Panc1 (cell line): ENCODE measurements around the gene PIK3R1. TPM values are rescaled to one million over a fixed set of nuclear protein-coding genes. Genes with fewer than 3 reads are reported as not detected.

Experiments
- ATAC-seq: fragments of 200-7000 bp; cut with Tn5 transposase; 2 replicates; pipeline ENCODE4 v1.9.1; 2020; ENCODE audit warnings: mild to moderate bottlenecking, moderate library complexity
- BruUV-seq: library from RNA; stranded (reverse); fragments of 400-500 nt; replicated peaks from 2 replicates; lab custom pipeline; 2021; lab: Mats Ljungman, UMichigan
- CTCF ChIA-PET: fragments of 300-600 bp; sonication (Branson Sonifier 250); formaldehyde crosslinking; loops from one replicate; lab custom pipeline; 2022; ENCODE audit warnings: antibody characterized with exemption; lab: Charles Lee
- POLR2A ChIA-PET: fragments of 300-600 bp; sonication (Branson Sonifier 250); formaldehyde crosslinking; loops from one replicate; lab custom pipeline; 2022; ENCODE audit warnings: antibody characterized with exemption; lab: Charles Lee
- DNase-seq: peaks from one replicate; pipeline ENCODE4 v3.0.0-alpha.2; 2010; ENCODE audit warnings: low read depth, low spot score
- H3K27ac ChIP-seq: 2 replicates; pipeline ENCODE4 v1.5.1; 2011; ENCODE audit warnings: mild to moderate bottlenecking, low read length, inconsistent platforms
- H3K27me3 ChIP-seq: fragments of 200-500 bp; sonication (Bioruptor generic); 2 replicates; pipeline ENCODE4 v1.6.0; 2014; ENCODE audit warnings: low read length, inconsistent platforms; ENCODE audit not compliant: control insufficient read depth, insufficient read depth
- H3K36me3 ChIP-seq: fragments of 200-500 bp; sonication (Bioruptor generic); 2 replicates; pipeline ENCODE4 v1.5.1; 2014; ENCODE audit warnings: inconsistent platforms, mild to moderate bottlenecking, low read length, moderate library complexity; ENCODE audit not compliant: control insufficient read depth, insufficient read depth
- H3K4me1 ChIP-seq: 2 replicates; pipeline ENCODE4 v1.5.1; 2011; ENCODE audit warnings: inconsistent platforms, mild to moderate bottlenecking, low read length, moderate library complexity; ENCODE audit not compliant: control insufficient read depth, insufficient read depth
- H3K4me3 ChIP-seq, 2 experiments: 2 replicates each; pipeline ENCODE4 v1.5.1; 2011 to 2012; ENCODE audit warnings: low read depth in 2 of 2, low read length in 2 of 2, mild to moderate bottlenecking in 2 of 2, inconsistent platforms in 1 of 2, moderate library complexity in 1 of 2
- H3K9me3 ChIP-seq: fragments of 200-500 bp; sonication (Bioruptor generic); 2 replicates; pipeline ENCODE4 v1.5.1; 2014; ENCODE audit warnings: low read depth, mild to moderate bottlenecking, inconsistent platforms, low read length, moderate library complexity; ENCODE audit not compliant: control insufficient read depth, insufficient read depth
- POLR2AphosphoS5 ChIP-seq: IDR thresholded peaks from 2 replicates; pipeline ENCODE4 v1.6.1; 2012; ENCODE audit warnings: mild to moderate bottlenecking, low read depth, low read length, moderate library complexity
- SIN3A ChIP-seq: IDR thresholded peaks from 2 replicates; pipeline ENCODE4 v1.6.1; 2012; ENCODE audit warnings: low read depth, mild to moderate bottlenecking, low read length, moderate library complexity, borderline replicate concordance; ENCODE audit not compliant: insufficient read depth
- TCF7L2 ChIP-seq: IDR thresholded peaks from 2 replicates; pipeline ENCODE4 v1.6.1; 2011; ENCODE audit warnings: mild to moderate bottlenecking, low read depth, low read length, inconsistent platforms
- in situ Hi-C: cut with HindIII; loops from 2 replicates; pipeline ENCODE4 v1.10.0; 2016; ENCODE audit warnings: low sequenced_read_pairs, low pct_unique_long_range_greater_than_20kb
- intact Hi-C: fragments of 100-400 bp; cut with micrococcal nuclease; formaldehyde crosslinking; loops from one replicate; pipeline ENCODE4 v1.10.0; 2022; ENCODE audit not compliant: unreplicated experiment
- total RNA-seq: library from RNA; stranded (reverse); gene quantifications from one replicate; pipeline ENCODE4 v1.2.1, GENCODE V29; 2021; ENCODE audit not compliant: unreplicated experiment
- TF ChIP-seq, protein P1 (sequence below): fragments of 450-650 bp; IDR thresholded peaks from 2 replicates; pipeline ENCODE4 v1.5.1; 2017; ENCODE audit warnings: mild to moderate bottlenecking
- TF ChIP-seq, protein P2 (sequence below), 2 experiments: IDR thresholded peaks; 2 replicates each; pipeline ENCODE4 v1.6.1; 2011 to 2012; ENCODE audit warnings: low read depth in 2 of 2, control low read depth in 1 of 2, low read length in 1 of 2, mild to moderate bottlenecking in 1 of 2, moderate library complexity in 1 of 2; ENCODE audit not compliant: insufficient read depth in 1 of 2

The PIK3R1 gene
- total RNA-seq, 1 experiment from 2014 or later: 23.4 TPM

DNA sequence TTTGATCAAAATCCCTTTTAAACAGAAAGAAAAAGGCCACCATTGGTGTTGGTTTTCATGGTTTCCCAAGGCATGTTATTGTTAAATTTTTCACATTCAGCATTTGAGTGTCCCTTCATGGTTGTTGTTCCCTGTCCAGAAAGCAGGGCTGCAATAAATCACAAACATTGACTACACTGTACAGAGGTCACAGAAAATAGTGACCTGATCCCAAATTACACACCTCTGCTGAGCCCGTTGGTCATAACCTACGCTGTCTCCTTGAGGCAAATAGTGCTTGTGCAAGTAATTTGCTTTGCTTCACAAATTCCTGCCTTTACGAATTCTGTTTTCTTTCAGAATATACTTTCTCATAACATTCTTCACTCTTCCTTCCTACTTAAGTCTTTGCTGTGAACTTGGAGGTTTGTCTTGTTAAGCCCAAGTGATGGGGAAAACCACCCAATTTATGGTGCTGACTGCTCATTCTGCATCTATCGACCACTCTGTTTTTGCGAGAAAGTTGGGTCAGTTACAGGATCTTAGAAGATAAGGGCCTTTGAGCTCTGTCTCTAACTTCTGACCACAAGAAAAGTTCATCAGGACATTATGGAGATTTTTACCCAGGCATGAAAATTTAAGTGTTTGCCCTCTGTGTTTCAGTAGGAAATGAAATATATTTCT, 16.0 kb downstream of the PIK3R1 start:
- no peak overlapping the region for H3K27ac ChIP-seq
- H3K4me3 ChIP-seq: no peak overlapping the region
- H3K4me1 ChIP-seq: peaks cover 1% of the 10 kb centered on the region; the same call in 1 of the 2 replicates
- TF ChIP-seq, protein P1, sequence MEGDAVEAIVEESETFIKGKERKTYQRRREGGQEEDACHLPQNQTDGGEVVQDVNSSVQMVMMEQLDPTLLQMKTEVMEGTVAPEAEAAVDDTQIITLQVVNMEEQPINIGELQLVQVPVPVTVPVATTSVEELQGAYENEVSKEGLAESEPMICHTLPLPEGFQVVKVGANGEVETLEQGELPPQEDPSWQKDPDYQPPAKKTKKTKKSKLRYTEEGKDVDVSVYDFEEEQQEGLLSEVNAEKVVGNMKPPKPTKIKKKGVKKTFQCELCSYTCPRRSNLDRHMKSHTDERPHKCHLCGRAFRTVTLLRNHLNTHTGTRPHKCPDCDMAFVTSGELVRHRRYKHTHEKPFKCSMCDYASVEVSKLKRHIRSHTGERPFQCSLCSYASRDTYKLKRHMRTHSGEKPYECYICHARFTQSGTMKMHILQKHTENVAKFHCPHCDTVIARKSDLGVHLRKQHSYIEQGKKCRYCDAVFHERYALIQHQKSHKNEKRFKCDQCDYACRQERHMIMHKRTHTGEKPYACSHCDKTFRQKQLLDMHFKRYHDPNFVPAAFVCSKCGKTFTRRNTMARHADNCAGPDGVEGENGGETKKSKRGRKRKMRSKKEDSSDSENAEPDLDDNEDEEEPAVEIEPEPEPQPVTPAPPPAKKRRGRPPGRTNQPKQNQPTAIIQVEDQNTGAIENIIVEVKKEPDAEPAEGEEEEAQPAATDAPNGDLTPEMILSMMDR: no peak
- TF ChIP-seq POLR2AphosphoS5 (no peak), TCF7L2 (no peak), SIN3A (no peak)
- TF ChIP-seq, protein P2, sequence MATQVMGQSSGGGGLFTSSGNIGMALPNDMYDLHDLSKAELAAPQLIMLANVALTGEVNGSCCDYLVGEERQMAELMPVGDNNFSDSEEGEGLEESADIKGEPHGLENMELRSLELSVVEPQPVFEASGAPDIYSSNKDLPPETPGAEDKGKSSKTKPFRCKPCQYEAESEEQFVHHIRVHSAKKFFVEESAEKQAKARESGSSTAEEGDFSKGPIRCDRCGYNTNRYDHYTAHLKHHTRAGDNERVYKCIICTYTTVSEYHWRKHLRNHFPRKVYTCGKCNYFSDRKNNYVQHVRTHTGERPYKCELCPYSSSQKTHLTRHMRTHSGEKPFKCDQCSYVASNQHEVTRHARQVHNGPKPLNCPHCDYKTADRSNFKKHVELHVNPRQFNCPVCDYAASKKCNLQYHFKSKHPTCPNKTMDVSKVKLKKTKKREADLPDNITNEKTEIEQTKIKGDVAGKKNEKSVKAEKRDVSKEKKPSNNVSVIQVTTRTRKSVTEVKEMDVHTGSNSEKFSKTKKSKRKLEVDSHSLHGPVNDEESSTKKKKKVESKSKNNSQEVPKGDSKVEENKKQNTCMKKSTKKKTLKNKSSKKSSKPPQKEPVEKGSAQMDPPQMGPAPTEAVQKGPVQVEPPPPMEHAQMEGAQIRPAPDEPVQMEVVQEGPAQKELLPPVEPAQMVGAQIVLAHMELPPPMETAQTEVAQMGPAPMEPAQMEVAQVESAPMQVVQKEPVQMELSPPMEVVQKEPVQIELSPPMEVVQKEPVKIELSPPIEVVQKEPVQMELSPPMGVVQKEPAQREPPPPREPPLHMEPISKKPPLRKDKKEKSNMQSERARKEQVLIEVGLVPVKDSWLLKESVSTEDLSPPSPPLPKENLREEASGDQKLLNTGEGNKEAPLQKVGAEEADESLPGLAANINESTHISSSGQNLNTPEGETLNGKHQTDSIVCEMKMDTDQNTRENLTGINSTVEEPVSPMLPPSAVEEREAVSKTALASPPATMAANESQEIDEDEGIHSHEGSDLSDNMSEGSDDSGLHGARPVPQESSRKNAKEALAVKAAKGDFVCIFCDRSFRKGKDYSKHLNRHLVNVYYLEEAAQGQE (IDR thresholded peaks at IDR 0.05; ENCODE audit: insufficient read depth in 1 of 2, low read depth in 2 of 2, low read length in 1 of 2): no peak
- CTCF ChIA-PET: no interaction called here
- POLR2A ChIA-PET: no interaction called here
- in situ Hi-C loops: no loop called here
- no peaks in the 10 kb centered on the region for H3K27me3 ChIP-seq
- no peaks in the 10 kb centered on the region for H3K9me3 ChIP-seq
- no peak for DNase-seq
- BruUV-seq: no TSS peak
- intact Hi-C loops: no loop called here
- no peak for ATAC-seq
- H3K36me3 ChIP-seq: peaks cover 4% of the 10 kb centered on the region; the same call in 1 of the 2 replicates

- ATAC-seq (no peak), DNase-seq (no peak)
- H3K4me1 ChIP-seq: peaks cover 8% of the 10 kb centered on the region; the same call in 1 of the 2 replicates
- CTCF ChIA-PET: no interaction called here
- TF ChIP-seq, protein P1: no peak
- TF ChIP-seq POLR2AphosphoS5: no peak
- TF ChIP-seq, protein P2 (IDR thresholded peaks at IDR 0.05; ENCODE audit: insufficient read depth in 1 of 2, low read depth in 2 of 2, low read length in 1 of 2): no peak
- no peak for TF ChIP-seq SIN3A
- no peak for TF ChIP-seq TCF7L2
- H3K27ac ChIP-seq: no peak overlapping the region
- no peaks in the 10 kb centered on the region for H3K9me3 ChIP-seq
- BruUV-seq: no TSS peak
- in situ Hi-C loops: no loop called here
- POLR2A ChIA-PET: no interaction called here
- no peak overlapping the region for H3K4me3 ChIP-seq
- intact Hi-C loops: no loop called here
- H3K36me3 ChIP-seq: peaks cover 2% of the 10 kb centered on the region; the same call in 1 of the 2 replicates
- H3K27me3 ChIP-seq: no peaks in the 10 kb centered on the region
These were observed 16.7 kb downstream of the PIK3R1 start for GRCh38 chr5:68232277-68232676.
